ENCODE data around the gene DOCK4. TPM values are rescaled to one million over a fixed set of nuclear protein-coding genes. Genes with fewer than 3 reads are reported as not detected.

DOCK4 gene
- polyA plus RNA-seq, 2 of the 4 experiments (the other 2 are of a cell fraction), result 13.7 to 15.7 TPM

- TF ChIP-seq MAZ (IDR thresholded peaks at IDR 0.05; ENCODE audit: borderline replicate concordance, low read depth, low read length) (no peak), POLR2A (IDR thresholded peaks at IDR 0.05; ENCODE audit: low read length) (no peak), CHD4 (IDR thresholded peaks at IDR 0.05; ENCODE audit: borderline replicate concordance) (no peak), RCOR1 (IDR thresholded peaks at IDR 0.05; ENCODE audit: low read depth, low read length) (no peak), EHMT2 (IDR thresholded peaks at IDR 0.05; ENCODE audit: low read depth) (no peak), ZSCAN20 (CRISPR knock-in tag; IDR thresholded peaks at IDR 0.05) (no peak), JUN (IDR thresholded peaks at IDR 0.05) (no peak), JUNB (IDR thresholded peaks at IDR 0.05) (no peak), CEBPB (IDR thresholded peaks at IDR 0.05) (no peak), CHD2 (IDR thresholded peaks at IDR 0.05; ENCODE audit: low read length, partially characterized antibody) (no peak), KDM5A (IDR thresholded peaks at IDR 0.05) (no peak), RFX5 (IDR thresholded peaks at IDR 0.05) (no peak), HDAC2 (IDR thresholded peaks at IDR 0.05) (no peak), MYC (IDR thresholded peaks at IDR 0.05; ENCODE audit: borderline replicate concordance, low read length) (no peak)
- TF ChIP-seq, protein P1, sequence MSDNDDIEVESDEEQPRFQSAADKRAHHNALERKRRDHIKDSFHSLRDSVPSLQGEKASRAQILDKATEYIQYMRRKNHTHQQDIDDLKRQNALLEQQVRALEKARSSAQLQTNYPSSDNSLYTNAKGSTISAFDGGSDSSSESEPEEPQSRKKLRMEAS (IDR thresholded peaks at IDR 0.05), result no peak
- Histone ChIP-seq H3K4me3 (no peak overlapping the region), H3K9me3 (no peaks in the 10 kb centered on the region), H3K27ac (no peak overlapping the region), H3K4me1 (peaks cover 6% of the 10 kb centered on the region; the same call in 1 of the 3 replicates), H3K4me2 (no peak overlapping the region)
- no peak for FAIRE-seq
- ChIA-PET CTCF (no interaction called here), POLR2A (no interaction called here)
- DNase-seq (ENCODE audit: low read depth in 1 of 2, low spot score in 1 of 2), result no peak
- ATAC-seq, result no peak
- WGBS (ENCODE audit: missing lambda C conversion rate), result 72% methylated on average over 4 of the region's 4 CpGs
Measured at GRCh38 chr7:111877931-111878330, 328.3 kb downstream of the DOCK4 start.

GRCh38 chr7:111873963-111874690 lies 332.1 kb downstream of the DOCK4 start:
- no peak overlapping the region for H3K27ac ChIP-seq
- 57% methylated on average over 2 of the region's 2 CpGs for WGBS (ENCODE audit: missing lambda C conversion rate)
- ChIA-PET POLR2A (no interaction called here), CTCF (interaction anchor here (1.6 kb wide), 1 partner anchor 19 kb away, joined by 4 read pairs; no protein-coding TSS in a partner anchor)
- DNase-seq (ENCODE audit: low read depth in 1 of 2, low spot score in 1 of 2) (no peak), FAIRE-seq (no peak), ATAC-seq (no peak)
- H3K4me3 ChIP-seq, result no peak overlapping the region
- 0 out of 3 replicates have a peak overlapping the region, but pooled peaks have one; percentile 8 for H3K4me2 ChIP-seq
- TF ChIP-seq HOXA7 (CRISPR knock-in tag; IDR thresholded peaks at IDR 0.05), result no peak
- TF ChIP-seq KDM5A (IDR thresholded peaks at IDR 0.05), result no peak
- TF ChIP-seq JUN (IDR thresholded peaks at IDR 0.05), result no peak
- TF ChIP-seq RFX5 (IDR thresholded peaks at IDR 0.05), result no peak
- no peak for TF ChIP-seq PHF8 (IDR thresholded peaks at IDR 0.05; ENCODE audit: borderline replicate concordance, low read depth)
- TF ChIP-seq GATA3 (IDR thresholded peaks at IDR 0.05; ENCODE audit: borderline replicate concordance), result no peak
- TF ChIP-seq, protein P2, sequence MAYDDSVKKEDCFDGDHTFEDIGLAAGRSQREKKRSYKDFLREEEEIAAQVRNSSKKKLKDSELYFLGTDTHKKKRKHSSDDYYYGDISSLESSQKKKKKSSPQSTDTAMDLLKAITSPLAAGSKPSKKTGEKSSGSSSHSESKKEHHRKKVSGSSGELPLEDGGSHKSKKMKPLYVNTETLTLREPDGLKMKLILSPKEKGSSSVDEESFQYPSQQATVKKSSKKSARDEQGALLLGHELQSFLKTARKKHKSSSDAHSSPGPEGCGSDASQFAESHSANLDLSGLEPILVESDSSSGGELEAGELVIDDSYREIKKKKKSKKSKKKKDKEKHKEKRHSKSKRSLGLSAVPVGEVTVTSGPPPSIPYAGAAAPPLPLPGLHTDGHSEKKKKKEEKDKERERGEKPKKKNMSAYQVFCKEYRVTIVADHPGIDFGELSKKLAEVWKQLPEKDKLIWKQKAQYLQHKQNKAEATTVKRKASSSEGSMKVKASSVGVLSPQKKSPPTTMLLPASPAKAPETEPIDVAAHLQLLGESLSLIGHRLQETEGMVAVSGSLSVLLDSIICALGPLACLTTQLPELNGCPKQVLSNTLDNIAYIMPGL (CRISPR knock-in tag; IDR thresholded peaks at IDR 0.05; ENCODE audit: borderline replicate concordance), result no peak
- TF ChIP-seq ESRRA (IDR thresholded peaks at IDR 0.05; ENCODE audit: borderline replicate concordance, low read length), result no peak
- no peak for TF ChIP-seq RCOR1 (IDR thresholded peaks at IDR 0.05; ENCODE audit: low read depth, low read length)
- TF ChIP-seq EP300 (IDR thresholded peaks at IDR 0.05), result no peak
- TF ChIP-seq MAFK (IDR thresholded peaks at IDR 0.05; ENCODE audit: partially characterized antibody), result no peak
- no peak for TF ChIP-seq RAD21 (conservative IDR thresholded peaks at IDR 0.05 in 1 of 2, IDR thresholded peaks at IDR 0.05 in 1 of 2)
- TF ChIP-seq, protein P1 (IDR thresholded peaks at IDR 0.05), result no peak
- no peak for TF ChIP-seq SMC3 (IDR thresholded peaks at IDR 0.05)
- no peak for TF ChIP-seq ZNF302 (CRISPR knock-in tag; IDR thresholded peaks at IDR 0.05)
- no peak for TF ChIP-seq HEYL (CRISPR knock-in tag; IDR thresholded peaks at IDR 0.05)
- TF ChIP-seq RNF2 (IDR thresholded peaks at IDR 0.05; ENCODE audit: borderline replicate concordance, low read depth), result no peak
- TF ChIP-seq HOXB5 (CRISPR knock-in tag; IDR thresholded peaks at IDR 0.05), result no peak
- H3K4me1 ChIP-seq, result peaks cover 6% of the 10 kb centered on the region; the same call in 1 of the 3 replicates
- no peaks in the 10 kb centered on the region for H3K9me3 ChIP-seq
